GM19238 (cell line): ENCODE measurements around the gene CHID1.

Experiments
- DNase-seq: peaks from one replicate; pipeline ENCODE4 v3.0.0; 2011; ENCODE audit warnings: low spot score; ENCODE audit not compliant: insufficient read length

Gene CHID1

DNA sequence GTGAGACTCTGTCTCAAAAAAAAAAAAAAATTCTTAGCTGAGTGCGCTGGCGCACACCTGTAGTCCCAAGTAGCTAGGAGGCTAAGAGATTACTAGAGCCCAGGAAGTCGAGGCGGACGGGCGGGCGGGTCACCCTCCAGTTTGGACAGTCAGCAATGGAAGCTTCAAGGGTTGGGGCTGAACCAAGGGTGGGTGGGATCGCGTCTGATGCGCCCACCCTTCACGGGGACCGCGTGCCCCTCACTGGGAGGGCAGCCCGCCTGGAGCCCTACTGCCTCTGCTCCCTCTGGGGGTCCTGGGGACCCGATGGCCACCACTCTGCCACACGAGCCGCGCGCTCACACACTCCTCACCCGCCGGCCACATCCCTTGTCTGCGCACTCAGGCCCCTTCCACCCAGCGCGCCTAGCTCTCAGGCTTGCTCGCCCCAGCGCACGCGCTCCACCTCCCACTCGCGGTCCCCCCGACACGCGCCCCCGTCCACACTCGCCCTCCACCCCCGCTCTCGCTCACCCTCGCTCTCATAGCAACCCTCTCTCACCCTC, 494 bp downstream of the CHID1 start:
- peak; percentile 52 for DNase-seq

DNA sequence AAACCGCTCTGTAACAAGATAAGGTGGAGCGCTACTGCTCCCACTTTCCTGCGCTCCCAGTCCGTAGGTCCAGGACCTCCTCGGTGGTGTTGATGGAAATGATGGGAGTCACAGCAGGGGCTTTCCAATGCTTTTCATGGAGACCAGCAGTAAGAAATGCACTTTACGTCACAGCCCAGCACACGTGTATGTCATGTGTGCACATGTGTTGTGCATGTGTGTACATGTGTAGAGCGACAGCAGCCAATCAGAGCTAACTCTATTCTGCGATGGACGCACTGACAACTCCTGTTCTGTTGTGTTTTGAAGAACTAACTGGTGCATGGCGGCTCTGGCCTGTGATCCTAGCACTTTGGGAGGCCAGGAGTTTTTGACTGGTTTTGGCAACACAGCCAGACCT, 1.2 kb downstream of the CHID1 start:
- DNase-seq = no peak

DNA sequence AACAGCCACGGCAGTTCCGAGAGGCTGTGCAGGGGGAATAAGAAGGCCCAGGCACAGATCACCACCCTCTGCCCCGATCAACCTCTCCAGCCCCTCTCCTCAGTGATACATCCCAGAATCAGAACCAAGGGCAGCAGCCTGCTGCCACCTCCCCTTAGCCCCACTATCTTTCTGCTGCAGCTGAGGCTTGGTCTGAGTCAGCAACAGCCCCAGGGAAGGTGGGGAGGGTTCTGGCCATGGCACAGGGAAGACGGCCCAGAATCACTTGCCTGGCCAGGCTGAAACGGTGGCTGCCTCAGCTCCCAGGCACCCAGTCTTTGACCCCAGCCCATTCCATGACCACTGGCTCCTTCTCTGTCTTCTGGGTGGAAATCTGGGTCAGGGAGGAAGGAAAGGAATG, 2.3 kb downstream of the CHID1 start:
- DNase-seq = no peak

DNA sequence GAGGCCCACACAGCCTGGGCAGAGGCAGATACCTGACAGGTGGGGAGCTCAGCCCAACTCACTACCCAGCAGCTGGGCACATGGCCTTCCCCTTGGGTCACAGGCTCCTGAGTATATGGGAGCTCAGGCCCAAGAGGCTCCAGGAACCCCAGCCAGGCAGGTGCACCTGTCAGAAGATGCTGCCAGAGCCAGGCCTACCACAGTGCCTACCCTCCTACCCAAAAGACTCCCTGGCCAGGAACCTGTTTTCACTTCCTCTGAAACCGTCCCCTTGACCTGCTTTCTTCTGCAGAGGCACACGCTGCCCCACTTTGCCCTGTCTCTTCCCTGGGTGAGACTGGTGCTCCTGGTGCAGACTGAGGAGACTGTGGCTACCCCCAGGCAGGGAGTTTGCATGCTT, 2.9 kb downstream of the CHID1 start:
- DNase-seq = no peak

DNA sequence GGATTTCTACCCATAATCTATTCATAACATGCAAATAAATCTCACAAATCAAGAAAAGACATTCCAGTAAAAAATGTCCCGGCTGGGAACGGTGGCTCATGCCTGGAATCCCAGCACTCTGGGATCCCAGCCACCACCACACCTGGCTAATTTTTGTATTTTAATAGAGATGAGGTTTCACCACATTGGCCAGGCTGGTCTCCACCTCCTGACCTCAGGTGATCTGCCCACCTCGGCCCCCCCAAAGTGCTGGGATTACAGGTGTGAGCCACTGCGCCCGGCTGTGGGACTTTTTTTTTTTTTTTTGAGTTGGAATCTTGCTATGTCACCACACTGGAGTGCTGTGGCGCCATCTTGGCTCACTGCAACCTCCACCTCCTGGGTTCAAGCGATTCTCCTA, 4.7 kb downstream of the CHID1 start:
- DNase-seq = no peak

DNA sequence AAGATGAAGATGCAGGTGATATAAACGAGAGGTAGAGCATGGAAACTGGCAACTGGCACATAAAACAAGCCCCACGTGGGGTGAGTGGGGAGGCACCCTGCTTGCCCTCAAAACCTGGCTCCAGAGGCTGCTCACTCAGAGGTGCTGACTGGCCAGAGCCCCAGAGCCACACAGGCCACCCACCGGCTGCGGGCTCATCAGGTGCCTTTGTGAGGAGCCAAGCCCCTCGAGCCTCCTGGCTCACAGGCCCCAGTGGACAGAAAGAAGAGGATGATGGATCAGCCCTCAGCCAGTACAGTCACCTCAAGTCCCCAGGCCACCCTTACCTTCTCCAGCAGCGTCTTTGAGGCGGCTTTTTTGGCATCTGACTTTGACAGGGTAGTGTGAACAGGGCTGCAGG, 6.2 kb downstream of the CHID1 start:
- no peak for DNase-seq

DNA sequence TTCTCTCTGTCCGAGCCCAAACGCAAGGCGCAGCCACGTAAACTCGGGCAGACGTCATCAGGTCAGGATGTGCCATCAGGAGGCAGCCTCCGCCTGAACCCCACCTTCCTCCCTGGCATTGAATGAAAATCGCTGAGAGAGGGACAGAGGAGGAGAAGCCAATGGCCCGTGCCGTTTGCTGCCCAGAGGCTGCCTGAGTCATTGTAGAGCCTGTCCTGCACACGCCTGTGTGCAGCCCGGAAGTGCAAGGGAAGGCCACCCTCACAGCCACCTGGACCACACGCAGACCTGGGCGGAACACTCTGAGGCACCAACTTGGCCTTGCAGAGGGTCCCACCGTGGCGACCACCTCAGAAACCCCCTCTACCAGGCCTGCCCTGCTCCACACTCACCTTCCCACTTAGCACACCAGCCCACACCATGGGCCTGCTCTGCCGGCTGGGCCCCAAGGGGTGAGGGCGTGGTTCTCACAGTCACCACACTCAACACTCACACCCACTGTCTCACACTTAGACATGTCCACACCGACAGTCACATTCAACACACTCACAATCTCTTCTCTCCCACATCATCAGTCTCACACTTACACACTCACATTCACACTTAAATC, 9.1 kb downstream of the CHID1 start:
- no peak for DNase-seq

DNA sequence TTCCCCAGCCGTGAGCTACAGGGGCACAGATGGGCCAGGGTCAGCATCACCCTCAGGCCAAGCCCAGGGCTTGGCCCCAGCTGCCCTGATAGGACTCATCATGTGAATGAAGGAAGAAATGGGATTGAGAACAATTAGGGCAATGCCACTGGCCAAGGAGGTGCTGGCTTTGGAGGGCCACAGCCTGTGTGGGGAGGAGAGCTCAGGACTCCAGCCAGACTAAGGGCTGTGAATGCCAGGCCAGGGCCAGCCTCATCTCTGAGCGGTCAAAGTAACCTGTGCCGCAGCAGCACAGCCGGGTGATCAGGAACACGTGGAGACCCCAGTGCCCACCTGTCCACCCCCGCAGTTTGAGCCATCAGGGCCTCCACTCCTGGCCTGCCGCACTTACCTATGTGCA, 10.1 kb downstream of the CHID1 start:
- no peak for DNase-seq

DNA sequence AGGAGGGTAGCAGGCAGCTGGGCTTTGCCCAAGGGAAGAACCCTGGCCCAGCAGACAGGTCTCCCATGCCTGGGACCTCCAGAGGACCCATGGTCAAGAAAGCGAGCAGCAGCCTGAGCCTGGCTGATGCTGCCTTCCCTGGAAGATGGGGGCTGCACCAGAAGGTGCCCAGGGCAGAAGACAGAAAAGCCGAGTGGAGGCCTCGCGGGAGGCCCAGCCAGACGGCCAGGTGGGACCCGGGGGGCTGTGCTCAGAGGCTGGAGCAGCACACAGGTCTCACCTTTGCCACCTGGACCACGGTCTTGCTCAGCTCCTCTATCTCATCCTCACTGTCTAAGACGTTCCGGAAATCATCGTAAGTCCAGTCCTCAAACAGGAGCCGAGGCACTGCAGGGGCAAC, 10.9 kb downstream of the CHID1 start:
- no peak for DNase-seq

DNA sequence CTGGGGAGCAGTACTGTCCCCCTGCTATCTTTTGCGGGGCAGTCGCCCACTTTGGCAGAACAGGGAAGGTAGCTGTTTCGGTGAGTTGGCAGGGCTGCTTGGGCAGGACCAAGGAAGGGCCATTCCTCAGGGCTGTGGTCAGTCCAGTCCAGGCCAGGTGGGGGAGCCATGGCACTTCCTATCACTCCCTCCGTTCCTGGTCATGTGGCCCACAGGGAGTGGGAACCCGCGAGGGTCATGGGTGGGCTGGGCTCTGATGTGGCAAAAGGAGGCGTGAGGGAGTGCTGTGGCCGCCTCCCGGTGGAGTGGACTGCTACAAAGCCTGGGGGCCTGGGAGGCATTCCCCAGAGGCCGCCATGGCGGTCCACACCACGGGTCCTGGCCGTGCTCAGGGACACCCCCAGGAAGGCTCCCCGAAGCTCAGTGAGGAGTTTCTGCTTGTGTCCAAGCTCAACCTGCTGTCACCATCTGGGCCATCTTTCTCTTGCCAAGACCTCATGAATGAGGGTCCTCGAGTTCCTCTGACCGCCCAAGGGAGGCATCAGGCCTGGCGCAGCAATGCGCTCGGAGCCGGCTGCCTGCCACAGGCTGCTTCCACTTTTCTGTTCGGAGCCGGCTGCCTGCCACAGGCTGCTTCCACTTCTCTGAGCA, 11.9 kb downstream of the CHID1 start:
- no peak for DNase-seq

DNA sequence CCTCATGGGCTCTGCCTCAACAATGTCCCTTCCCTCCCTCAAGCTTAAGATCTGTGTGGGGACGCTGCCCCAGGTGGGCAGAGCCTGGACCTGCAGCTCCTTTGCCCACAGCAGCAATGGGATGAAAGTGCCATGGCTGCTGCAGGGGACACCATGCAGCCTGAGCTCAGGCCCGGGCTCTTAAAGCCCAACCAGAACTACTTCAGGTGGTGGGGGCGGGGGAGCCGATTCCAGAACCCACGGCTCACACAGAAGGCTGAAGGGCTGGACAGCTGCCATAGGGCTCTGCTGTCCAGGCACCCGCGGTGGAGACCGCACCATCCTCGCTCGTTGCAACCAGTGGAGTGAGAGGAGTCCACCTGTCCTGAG, 12.5 kb downstream of the CHID1 start:
- no peak for DNase-seq

DNA sequence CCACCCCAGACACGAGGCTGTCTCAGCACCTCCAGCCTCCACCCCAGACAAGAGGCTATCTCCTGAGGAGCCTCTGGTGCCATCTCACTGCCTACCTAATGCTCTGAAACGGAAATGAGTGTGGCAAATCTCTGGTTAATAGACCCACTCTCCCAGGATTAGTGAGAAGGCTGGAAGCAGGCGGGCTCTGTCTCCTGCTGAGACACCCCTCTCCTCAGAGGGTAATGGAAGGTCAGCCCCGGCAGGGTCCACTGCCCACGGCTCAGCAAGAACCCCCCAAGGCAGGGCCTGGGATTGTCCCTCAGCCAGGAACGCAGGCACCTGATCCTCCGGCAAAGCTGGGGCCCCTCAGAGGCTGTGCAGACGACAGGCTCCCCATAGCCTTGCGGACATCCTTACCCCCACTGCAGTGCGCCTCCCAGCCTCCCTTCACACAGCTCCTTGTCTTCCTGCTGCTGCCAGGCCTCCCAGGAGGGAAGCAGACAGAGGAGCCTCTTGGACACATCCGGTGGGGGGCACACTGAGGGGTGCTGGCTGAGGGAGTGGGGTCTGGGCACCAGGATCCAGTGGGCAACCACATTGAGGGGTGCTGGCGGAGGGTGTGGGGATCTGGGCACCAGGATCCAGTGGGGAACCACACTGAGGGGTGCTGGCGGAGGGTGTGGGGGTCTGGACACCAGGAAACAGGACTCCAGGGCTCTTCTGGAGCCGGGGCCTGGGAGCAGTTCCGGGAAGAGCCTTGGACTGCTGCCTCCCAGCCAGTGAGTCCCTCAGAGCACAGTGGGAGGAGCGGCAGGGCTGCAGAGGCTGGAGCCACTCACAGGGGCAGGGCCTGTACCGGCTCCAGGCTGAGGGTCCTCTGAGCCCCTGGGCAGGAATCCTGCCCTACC, 13.1 kb downstream of the CHID1 start:
- DNase-seq = no peak

DNA sequence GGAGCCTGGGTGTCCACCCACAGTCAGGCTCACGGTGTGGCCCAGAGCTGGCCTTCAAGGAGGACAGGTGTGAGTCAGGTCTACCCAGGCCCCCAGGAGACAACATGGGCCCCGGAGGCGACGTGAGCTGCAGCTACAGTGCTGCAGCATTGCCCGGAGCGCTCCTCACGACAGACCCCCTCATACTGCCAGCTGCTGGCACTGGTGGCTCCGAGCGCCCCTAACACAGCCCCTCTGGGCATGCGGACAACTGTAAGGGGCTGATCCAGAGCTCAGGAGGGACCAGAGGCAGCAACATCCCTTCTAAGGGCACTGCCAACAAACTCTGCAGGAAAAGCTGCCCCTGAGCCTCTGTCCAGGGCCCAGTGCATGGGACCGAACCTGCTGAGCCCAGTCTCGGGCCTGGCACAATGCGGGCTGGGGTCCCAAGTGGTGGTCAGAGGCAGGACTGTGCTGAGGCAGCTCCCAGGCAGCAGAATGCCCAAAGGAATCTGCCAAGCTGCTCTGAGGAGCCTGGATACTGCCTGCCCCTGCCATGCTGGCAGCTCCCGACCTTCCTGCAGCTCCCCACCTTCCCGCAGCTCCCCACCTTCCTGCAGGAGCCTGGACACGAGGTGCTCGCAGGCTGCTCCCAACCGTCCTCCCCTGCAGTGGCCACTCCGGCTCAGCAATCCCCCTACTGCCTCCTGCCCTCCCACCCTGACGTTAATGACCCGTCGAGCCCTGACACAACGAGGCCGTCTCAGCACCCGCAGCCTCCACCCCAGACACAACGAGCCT, 15.1 kb downstream of the CHID1 start:
- DNase-seq = no peak

DNA sequence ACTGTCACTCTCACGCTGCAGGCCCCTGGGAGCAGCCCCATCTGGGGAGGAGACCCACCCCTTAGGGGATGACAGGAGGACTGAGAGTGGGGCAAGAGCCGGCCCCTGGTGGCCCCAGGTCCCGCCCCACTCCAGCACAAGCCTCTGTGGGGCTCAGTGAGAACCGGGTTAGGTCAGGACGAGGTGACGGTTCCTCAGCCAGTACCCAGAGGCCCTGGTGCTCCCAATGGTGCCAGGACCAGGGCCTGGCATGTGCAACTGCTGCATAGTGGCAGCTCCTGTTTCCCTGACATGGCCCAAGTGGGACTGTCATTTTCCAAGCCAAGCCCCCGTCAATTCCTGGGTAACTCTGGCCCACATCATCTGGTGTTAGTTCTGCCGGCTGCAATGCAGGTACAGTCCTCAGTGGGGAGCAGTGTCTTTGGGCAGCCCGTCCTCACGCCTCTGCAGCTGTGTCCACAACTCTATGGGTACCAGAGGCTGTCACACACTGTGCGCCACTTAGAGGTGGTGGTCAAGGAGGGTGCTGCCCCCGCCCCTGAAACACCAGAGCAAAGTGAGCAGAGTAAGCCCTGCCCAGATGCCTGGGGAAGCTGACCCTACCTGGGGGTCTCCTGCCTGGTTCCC, 15.9 kb downstream of the CHID1 start:
- no peak for DNase-seq

DNA sequence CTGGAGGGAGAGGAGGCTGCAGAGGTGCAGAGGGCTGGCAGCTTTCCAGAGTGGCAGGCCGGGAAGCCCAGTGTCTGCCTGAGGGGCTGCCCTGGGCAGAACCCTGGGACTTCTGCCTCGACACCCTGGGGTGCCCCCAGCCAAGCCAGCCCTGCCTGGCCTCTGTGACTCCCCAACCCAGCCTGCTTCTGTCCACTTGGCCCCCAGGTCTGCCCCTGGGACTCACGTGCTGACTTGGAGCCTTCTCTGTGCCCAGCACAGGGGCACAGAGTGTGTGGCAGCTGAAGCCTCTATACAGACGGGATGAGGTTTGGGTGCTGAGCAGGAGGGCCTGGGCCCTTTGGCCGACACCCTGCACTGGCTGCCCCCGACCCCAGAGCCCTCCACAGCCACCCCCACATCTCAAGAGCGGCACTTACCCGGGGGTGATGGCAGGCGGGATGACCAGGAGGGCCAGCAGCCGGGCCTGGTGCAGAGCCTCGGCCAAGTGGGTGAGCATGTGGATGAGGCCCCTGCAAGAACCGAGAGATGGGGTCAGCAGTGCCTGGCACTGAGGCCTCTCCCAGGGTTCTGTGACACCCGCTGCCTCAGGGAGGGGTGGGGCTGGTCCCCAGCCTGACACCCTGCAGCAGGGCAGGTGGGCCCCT, 17.5 kb downstream of the CHID1 start:
- no peak for DNase-seq

DNA sequence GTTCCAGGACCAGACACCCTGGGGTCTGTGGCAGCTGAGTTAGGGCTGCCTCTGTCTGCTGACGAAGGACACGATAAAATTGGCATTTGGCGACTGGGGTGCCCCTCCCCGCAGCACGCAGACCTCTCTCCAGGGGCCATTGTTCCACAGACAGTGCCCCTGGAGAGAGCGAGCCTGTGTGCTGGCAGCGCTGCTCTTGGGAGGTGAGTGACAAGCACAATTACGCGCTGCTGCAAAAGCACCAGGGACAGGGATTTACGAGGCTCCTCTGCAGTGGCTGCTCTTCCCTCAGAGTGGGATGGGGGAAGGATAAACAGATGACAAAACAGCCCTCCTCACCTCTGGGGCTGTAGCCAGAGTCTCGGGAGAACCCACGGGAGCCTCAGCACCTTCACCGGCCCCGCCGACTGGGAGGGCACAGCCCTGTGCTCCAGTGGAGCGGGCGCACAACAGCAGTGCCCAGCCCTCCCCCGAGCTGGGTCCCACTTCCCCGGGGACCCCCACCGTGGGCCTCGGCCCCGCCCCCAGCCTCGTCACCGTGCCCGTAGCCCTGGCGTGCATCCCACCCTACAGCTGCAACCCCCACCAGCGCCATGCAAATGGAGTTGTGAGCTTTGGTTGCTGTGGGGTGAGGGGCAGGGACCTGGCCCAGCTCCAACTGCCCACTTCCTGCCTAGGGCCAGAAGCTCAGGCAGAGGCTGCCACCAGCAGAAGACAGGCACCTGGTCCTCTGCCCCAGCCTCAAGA, 19.6 kb downstream of the CHID1 start:
- no peak for DNase-seq

DNA sequence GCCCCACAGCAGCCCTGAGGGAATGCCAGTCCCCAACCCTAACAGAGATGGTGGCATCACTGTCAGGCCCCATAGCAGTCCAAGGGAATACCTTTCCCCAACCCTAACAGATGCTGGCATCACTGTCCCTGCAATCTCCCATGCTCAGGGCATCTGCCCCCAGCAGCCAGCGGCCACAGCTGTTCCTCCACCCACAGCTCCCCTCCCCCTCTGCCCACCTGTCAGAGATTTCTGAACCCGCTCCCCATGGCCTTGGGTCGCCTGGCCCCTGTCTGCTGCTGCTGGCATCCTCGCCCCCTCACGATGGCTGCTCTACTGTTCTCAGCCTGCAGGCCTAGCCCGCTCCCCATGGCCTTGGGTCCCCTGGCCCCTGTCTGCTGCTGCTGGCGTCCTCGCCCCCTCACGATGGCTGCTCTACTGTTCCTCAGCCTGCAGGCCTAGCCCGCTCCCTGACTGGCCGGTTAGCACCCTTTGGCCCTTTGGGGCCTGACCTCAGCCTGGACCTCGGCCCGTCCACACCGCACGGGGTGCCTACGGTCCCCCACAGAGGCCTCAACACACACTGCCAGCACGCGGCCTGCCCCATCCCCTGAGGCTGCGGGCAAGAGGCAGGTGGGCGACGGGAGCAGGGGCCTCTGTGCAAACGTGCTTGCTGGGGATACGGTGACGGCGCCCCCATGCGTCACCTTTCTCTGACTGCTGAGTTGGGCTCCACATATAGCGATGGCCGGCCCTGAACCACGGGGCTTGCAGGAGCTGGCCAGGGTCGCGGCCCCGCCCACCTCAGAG, 20.7 kb downstream of the CHID1 start:
- DNase-seq = no peak

DNA sequence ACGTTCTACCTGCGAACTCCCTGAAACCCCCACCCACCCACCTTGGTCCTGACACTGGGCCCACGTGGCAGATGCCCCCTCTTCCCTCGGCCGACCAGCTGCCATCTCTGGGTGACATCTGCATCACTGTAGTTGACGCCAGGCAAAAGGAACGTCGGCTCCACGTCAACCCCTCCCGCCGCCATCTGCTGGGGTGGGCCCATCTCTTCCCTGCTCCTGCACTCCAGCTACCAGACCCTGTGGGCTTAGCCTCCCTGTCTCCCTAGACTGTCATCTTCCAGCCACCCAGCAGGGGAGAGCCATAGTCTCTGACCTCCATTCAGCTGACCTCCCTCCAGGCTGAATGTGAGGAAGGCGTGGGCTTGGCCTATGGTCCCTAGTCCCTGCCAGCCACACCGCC, 21.4 kb downstream of the CHID1 start:
- DNase-seq = no peak
